Measurements from ENCODE around the gene TIMM13.

GRCh38 chr19:2408247-2408646 is 19.1 kb downstream of the TIMM13 start:
- TF ChIP-seq CTCF (IDR thresholded peaks at IDR 0.05; ENCODE audit: insufficient read depth, low read length) = no peak
- no peak for TF ChIP-seq POLR2AphosphoS5 (IDR thresholded peaks at IDR 0.05; ENCODE audit: low read depth)
